ENCODE data around the gene ARHGAP23.

DNA sequence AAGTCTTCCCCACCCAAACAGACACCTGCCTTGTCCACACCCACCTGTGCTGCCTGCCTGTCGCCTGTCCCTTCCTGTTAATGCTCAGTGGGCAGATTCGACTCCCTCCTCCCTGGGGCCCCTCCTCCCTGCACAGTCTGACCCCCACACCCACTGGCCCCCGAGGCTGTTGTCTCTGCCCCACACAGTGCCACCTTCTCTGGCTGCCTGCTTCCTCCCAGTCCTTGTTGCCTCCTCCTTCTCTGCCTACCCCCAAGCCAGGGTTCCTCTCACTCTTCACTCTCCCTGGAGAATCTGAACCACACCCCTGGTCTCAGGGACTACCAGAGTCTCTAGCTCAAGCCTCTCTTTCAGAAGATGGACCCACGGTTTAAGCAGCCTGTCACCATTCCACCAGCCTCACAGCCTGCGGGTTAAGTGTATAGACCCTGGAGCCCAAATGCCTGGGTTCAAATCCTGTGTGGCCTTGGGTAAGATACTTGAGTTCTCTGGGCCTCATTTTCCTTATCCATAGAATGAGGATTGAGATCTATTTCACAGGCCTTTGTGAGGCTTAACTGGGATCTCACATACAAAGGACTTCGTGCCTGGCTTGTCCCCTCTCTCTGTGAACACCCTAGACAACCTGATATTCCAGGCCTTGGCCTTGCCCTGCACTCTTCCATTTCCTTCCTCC, 3.8 kb upstream of the ARHGAP23 start:
- no peak for TF ChIP-seq POLR2AphosphoS5 (IDR thresholded peaks at IDR 0.05; ENCODE audit: low read depth, low read length)
- TF ChIP-seq FOXP2 (optimal IDR thresholded peaks at IDR 0.05; ENCODE audit: borderline replicate concordance, extremely low read depth, extremely low read length, insufficient read depth), result no peak
